WI38 (cell line): ENCODE results near the gene PLOD3.

Experiments
- H3K4me3 ChIP-seq: 2 replicates; pipeline ENCODE4 v1.5.1; 2011; ENCODE audit warnings: low read depth, mild to moderate bottlenecking, control low read depth, low read length
- CTCF ChIP-seq: IDR thresholded peaks from 2 replicates; pipeline ENCODE4 v1.5.1; 2012; ENCODE audit warnings: low read depth, mild to moderate bottlenecking, control low read depth, low read length

PLOD3 gene

GRCh38 chr7:101172854-101173751 lies 44.3 kb downstream of the PLOD3 start:
- no peak for TF ChIP-seq CTCF
- H3K4me3 ChIP-seq: peak overlapping the region; percentile 32

GRCh38 chr7:101172005-101172853 lies 45.2 kb downstream of the PLOD3 start:
- no peak overlapping the region for H3K4me3 ChIP-seq
- no peak for TF ChIP-seq CTCF

- no peak overlapping the region for H3K4me3 ChIP-seq
- peak; percentile 33 for TF ChIP-seq CTCF
Observed at GRCh38 chr7:101171442-101171837, 45.9 kb downstream of the PLOD3 start.

- H3K4me3 ChIP-seq: no peak overlapping the region
- TF ChIP-seq CTCF: no peak
Observed at GRCh38 chr7:101170617-101171441, 46.6 kb downstream of the PLOD3 start.

GRCh38 chr7:101169838-101170551 lies 47.4 kb downstream of the PLOD3 start:
- peak; percentile 93 for TF ChIP-seq CTCF
- H3K4me3 ChIP-seq: peak overlapping the region; percentile 14; the same call in 1 of the 2 replicates

GRCh38 chr7:101169110-101169837 lies 48.1 kb downstream of the PLOD3 start:
- TF ChIP-seq CTCF: no peak
- peak overlapping the region; percentile 14; the same call in 1 of the 2 replicates for H3K4me3 ChIP-seq
